GM12878 (cell line): ENCODE data around the gene CKLF. TPM values are rescaled to one million over a fixed set of nuclear protein-coding genes. Genes with fewer than 3 reads are reported as not detected.

ENCODE experiments used
- BRCA1 ChIP-seq: IDR thresholded peaks from 2 replicates; pipeline ENCODE4 v1.6.1; 2011; ENCODE audit warnings: low read depth, low read length, improper control_type of control experiment
- E2F8 ChIP-seq: fragments of 450-650 bp; IDR thresholded peaks from 2 replicates; pipeline ENCODE4 v1.6.1; 2018; ENCODE audit warnings: mild to moderate bottlenecking, low read depth, moderate library complexity; ENCODE audit not compliant: partially characterized antibody
- HSF1 ChIP-seq: fragments of 150-350 bp; IDR thresholded peaks from 2 replicates; pipeline ENCODE4 v1.6.1; 2014; ENCODE audit warnings: mild to moderate bottlenecking, low read depth, low read length
- IRF3 ChIP-seq: fragments of 450-650 bp; IDR thresholded peaks from 2 replicates; pipeline ENCODE4 v1.6.1; 2014; ENCODE audit warnings: mild to moderate bottlenecking
- KDM1A ChIP-seq: fragments of 200-600 bp; sonication (generic); IDR thresholded peaks from 2 replicates; pipeline ENCODE4 v1.6.1; 2016; ENCODE audit warnings: borderline replicate concordance
- NFYA ChIP-seq: IDR thresholded peaks from 2 replicates; pipeline ENCODE4 v1.6.1; 2011; ENCODE audit warnings: low read depth, mild to moderate bottlenecking, low read length, improper control_type of control experiment, borderline replicate concordance
- NFYB ChIP-seq: IDR thresholded peaks from 2 replicates; pipeline ENCODE4 v1.6.1; 2011; ENCODE audit warnings: low read depth, mild to moderate bottlenecking, low read length, improper control_type of control experiment, moderate library complexity; ENCODE audit not compliant: insufficient read depth
- NKRF ChIP-seq: fragments of 450-650 bp; conservative IDR thresholded peaks from 2 replicates; pipeline ENCODE4 v1.6.1; 2017; ENCODE audit warnings: mild to moderate bottlenecking, moderate library complexity
- PBX3 ChIP-seq: IDR thresholded peaks from 2 replicates; pipeline ENCODE4 v1.6.1; 2011; ENCODE audit warnings: mild to moderate bottlenecking, low read depth, low read length, moderate library complexity; ENCODE audit not compliant: insufficient replicate concordance
- SMAD5 ChIP-seq: IDR thresholded peaks from 2 replicates; pipeline ENCODE4 v1.6.1; 2016; ENCODE audit warnings: antibody characterized with exemption, low read depth
- SUPT20H ChIP-seq: IDR thresholded peaks from 2 replicates; pipeline ENCODE4 v1.6.1; 2011; ENCODE audit warnings: low read depth, mild to moderate bottlenecking, low read length, moderate library complexity, borderline replicate concordance; ENCODE audit not compliant: control insufficient read depth
- TARDBP ChIP-seq: IDR thresholded peaks from 2 replicates; pipeline ENCODE4 v1.6.1; 2016; ENCODE audit warnings: borderline replicate concordance
- polyA plus RNA-seq, 11 experiments: library from polyadenylated mRNA; depleted of rRNA in 4 of 11; unstranded in 6 of 11; stranded (reverse) in 5 of 11; fragments of >200 nt; fragmentation: Nextera tagmentation in 4 of 11; fragmentation: Illumina TruSeq in 1 of 11; extraction: Ambion mirVana in 4 of 11; extraction: Trizol in 1 of 11; gene quantifications; 1 replicate in 1 of 11; 2 replicates in 10 of 11; pipeline versions ENCODE4 v1.2.1 to v1.2.3, GENCODE V29; 2011 to 2016; ENCODE audit warnings: inconsistent platforms in 2 of 11, missing spikeins in 2 of 11, low read depth in 1 of 11
- total RNA-seq, 4 experiments: library from RNA; depleted of rRNA in 3 of 4; stranded (reverse); fragments of >200 nt in 3 of 4; fragmentation: Illumina TruSeq in 1 of 4; extraction: Trizol in 1 of 4; gene quantifications; 2 replicates each; pipeline versions ENCODE4 v1.2.1 to v1.2.3, GENCODE V29; 2013 to 2021
- TF ChIP-seq, protein P1 (sequence below): fragments of 450-650 bp; IDR thresholded peaks from 2 replicates; pipeline ENCODE4 v1.6.1; 2017; ENCODE audit warnings: mild to moderate bottlenecking, low read depth, inconsistent platforms; ENCODE audit not compliant: poor library complexity, severe bottlenecking
- TF ChIP-seq, protein P2 (sequence below): fragments of 450-650 bp; IDR thresholded peaks from 2 replicates; pipeline ENCODE4 v1.6.1; 2016; ENCODE audit warnings: mild to moderate bottlenecking

The CKLF gene
- total and polyA plus RNA-seq, 10 of the 15 experiments (the other 5 are each of a cell fraction or from before 2014, with no cell fraction given), result 40.8 to 193 (median 109) TPM

GRCh38 chr16:66552286-66553177 lies at the start of gene CKLF (continued):
- TF ChIP-seq NKRF (peak; percentile 68), PBX3 (no peak), SUPT20H (no peak), NFYA (no peak), E2F8 (no peak), TARDBP (no peak), KDM1A (no peak), BRCA1 (0 out of 2 replicates have a peak, but pooled peaks have one; percentile 23), SMAD5 (peak; percentile 85), NFYB (no peak), IRF3 (no peak), HSF1 (no peak)
- TF ChIP-seq, protein P1, sequence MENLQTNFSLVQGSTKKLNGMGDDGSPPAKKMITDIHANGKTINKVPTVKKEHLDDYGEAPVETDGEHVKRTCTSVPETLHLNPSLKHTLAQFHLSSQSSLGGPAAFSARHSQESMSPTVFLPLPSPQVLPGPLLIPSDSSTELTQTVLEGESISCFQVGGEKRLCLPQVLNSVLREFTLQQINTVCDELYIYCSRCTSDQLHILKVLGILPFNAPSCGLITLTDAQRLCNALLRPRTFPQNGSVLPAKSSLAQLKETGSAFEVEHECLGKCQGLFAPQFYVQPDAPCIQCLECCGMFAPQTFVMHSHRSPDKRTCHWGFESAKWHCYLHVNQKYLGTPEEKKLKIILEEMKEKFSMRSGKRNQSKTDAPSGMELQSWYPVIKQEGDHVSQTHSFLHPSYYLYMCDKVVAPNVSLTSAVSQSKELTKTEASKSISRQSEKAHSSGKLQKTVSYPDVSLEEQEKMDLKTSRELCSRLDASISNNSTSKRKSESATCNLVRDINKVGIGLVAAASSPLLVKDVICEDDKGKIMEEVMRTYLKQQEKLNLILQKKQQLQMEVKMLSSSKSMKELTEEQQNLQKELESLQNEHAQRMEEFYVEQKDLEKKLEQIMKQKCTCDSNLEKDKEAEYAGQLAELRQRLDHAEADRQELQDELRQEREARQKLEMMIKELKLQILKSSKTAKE, result no peak
- TF ChIP-seq, protein P2, sequence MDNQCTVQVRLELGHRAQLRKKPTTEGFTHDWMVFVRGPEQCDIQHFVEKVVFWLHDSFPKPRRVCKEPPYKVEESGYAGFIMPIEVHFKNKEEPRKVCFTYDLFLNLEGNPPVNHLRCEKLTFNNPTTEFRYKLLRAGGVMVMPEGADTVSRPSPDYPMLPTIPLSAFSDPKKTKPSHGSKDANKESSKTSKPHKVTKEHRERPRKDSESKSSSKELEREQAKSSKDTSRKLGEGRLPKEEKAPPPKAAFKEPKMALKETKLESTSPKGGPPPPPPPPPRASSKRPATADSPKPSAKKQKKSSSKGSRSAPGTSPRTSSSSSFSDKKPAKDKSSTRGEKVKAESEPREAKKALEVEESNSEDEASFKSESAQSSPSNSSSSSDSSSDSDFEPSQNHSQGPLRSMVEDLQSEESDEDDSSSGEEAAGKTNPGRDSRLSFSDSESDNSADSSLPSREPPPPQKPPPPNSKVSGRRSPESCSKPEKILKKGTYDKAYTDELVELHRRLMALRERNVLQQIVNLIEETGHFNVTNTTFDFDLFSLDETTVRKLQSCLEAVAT, result 0 out of 2 replicates have a peak, but pooled peaks have one; percentile 10
